Gastroesophageal sphincter (tissue), 3 donors: ENCODE results near the gene IGSF23.

Experiments used
- CTCF ChIP-seq, 4 experiments: fragments of 200-600 bp in 2 of 4; fragments of 450-650 bp in 2 of 4; sonication (generic) in 1 of 4; IDR thresholded peaks; one replicate each; pipeline ENCODE4 v1.5.1; 2017 to 2019; ENCODE audit warnings: antibody characterized with exemption in 4 of 4, mild to moderate bottlenecking in 2 of 4, moderate library complexity in 2 of 4
- EP300 ChIP-seq: sonication (generic); formaldehyde crosslinking; IDR thresholded peaks from one replicate; pipeline ENCODE4 v1.6.1; 2017; ENCODE audit warnings: antibody characterized with exemption, mild to moderate bottlenecking
- POLR2A ChIP-seq, 2 donors: fragments of 450-650 bp; IDR thresholded peaks; one replicate each; pipeline ENCODE4 v1.6.1; 2017; ENCODE audit warnings: antibody characterized with exemption in 2 of 2, mild to moderate bottlenecking in 2 of 2, moderate library complexity in 1 of 2

GRCh38 chr19:44602081-44602480 lies 11.3 kb upstream of the IGSF23 start:
- TF ChIP-seq CTCF (IDR thresholded peaks at IDR 0.05): no peak
- TF ChIP-seq POLR2A (IDR thresholded peaks at IDR 0.05): no peak
- TF ChIP-seq EP300: no peak
